H1 (cell line): ENCODE measurements around the gene ASL. TPM values are rescaled to one million over a fixed set of nuclear protein-coding genes. Genes with fewer than 3 reads are reported as not detected.

ENCODE experiments used
- CTCF ChIA-PET: fragments of 300-600 bp; sonication (Branson Sonifier 250); formaldehyde crosslinking; loops from one replicate; lab custom pipeline; 2021; ENCODE audit not compliant: partially characterized antibody; lab: Charles Lee
- POLR2A ChIA-PET: fragments of 300-600 bp; sonication (Branson Sonifier 250); formaldehyde crosslinking; loops from one replicate; lab custom pipeline; 2021; ENCODE audit warnings: inconsistent platforms; ENCODE audit not compliant: partially characterized antibody; lab: Charles Lee
- DNase-seq, 2 experiments: peaks; one replicate each; pipeline versions ENCODE4 v3.0.0 to v3.0.0-alpha.2; 2010 to 2022; ENCODE audit warnings: low spot score in 2 of 2, low read depth in 1 of 2, mixed read lengths in 1 of 2
- FAIRE-seq: peaks from 2 replicates; lab custom pipeline; 2011; peaks lifted over from hg19 to GRCh38; lab: Jason Lieb, UNC
- H2AFZ ChIP-seq: 2 replicates; pipeline ENCODE4 v1.8.1; 2012; ENCODE audit warnings: low read length, inconsistent platforms
- H2AK5ac ChIP-seq: 2 replicates; pipeline ENCODE4 v1.6.1; 2013; ENCODE audit warnings: low read depth, low read length
- H2BK120ac ChIP-seq: replicated peaks from 2 replicates; pipeline ENCODE3; 2013; ENCODE audit warnings: low read depth, low read length, inconsistent platforms
- H2BK12ac ChIP-seq: 2 replicates; pipeline ENCODE4 v1.6.1; 2013; ENCODE audit warnings: low read depth, low read length
- H2BK15ac ChIP-seq: 2 replicates; pipeline ENCODE4 v1.6.1; 2013; ENCODE audit warnings: low read length
- H2BK20ac ChIP-seq: 2 replicates; pipeline ENCODE4 v1.6.1; 2013; ENCODE audit warnings: low read length
- H2BK5ac ChIP-seq: 2 replicates; pipeline ENCODE4 v1.6.1; 2013; ENCODE audit warnings: low read depth, low read length
- H3K14ac ChIP-seq: 2 replicates; pipeline ENCODE4 v1.6.1; 2013; ENCODE audit warnings: inconsistent platforms; ENCODE audit not compliant: insufficient read length
- H3K18ac ChIP-seq: 2 replicates; pipeline ENCODE4 v1.6.1; 2013; ENCODE audit warnings: low read length; ENCODE audit errors: extremely low read depth
- H3K23ac ChIP-seq: 2 replicates; pipeline ENCODE4 v1.6.1; 2013; ENCODE audit warnings: inconsistent platforms; ENCODE audit not compliant: insufficient read length
- H3K23me2 ChIP-seq: 2 replicates; pipeline ENCODE4 v1.6.1; 2013; ENCODE audit warnings: low read depth, low read length
- H3K27ac ChIP-seq: 2 replicates; pipeline ENCODE4 v1.6.1; 2011; ENCODE audit warnings: low read depth, low read length, inconsistent platforms
- H3K27me3 ChIP-seq, 4 experiments: replicated peaks in 1 of 4; 1 replicate in 1 of 4; 2 replicates in 3 of 4; pipeline versions ENCODE4 v1.6.1 to v1.8.1; 2011 to 2013; ENCODE audit warnings: low read length in 3 of 4, mild to moderate bottlenecking in 3 of 4, inconsistent platforms in 2 of 4, mixed read lengths in 2 of 4, moderate library complexity in 1 of 4; ENCODE audit not compliant: control insufficient read depth in 3 of 4, insufficient read depth in 3 of 4; ENCODE audit errors: extremely low read depth in 1 of 4
- H3K36me3 ChIP-seq, 4 experiments: 2 replicates each; pipeline versions ENCODE4 v1.6.1 to v1.8.1; 2011 to 2013; ENCODE audit warnings: mild to moderate bottlenecking in 4 of 4, low read length in 3 of 4, moderate library complexity in 2 of 4, control low read depth in 1 of 4, inconsistent platforms in 1 of 4; ENCODE audit not compliant: insufficient read depth in 4 of 4, control insufficient read depth in 2 of 4
- H3K4ac ChIP-seq: replicated peaks from 2 replicates; pipeline ENCODE3; 2013; ENCODE audit warnings: low read length, low read depth, mixed read lengths, inconsistent platforms; ENCODE audit not compliant: insufficient read length
- H3K4me1 ChIP-seq, 4 experiments: replicated peaks in 1 of 4; 1 replicate in 1 of 4; 2 replicates in 3 of 4; pipeline versions ENCODE4 v1.6.1 to v1.8.1; 2011 to 2013; ENCODE audit warnings: low read length in 3 of 4, inconsistent platforms in 2 of 4, mixed read lengths in 1 of 4; ENCODE audit not compliant: insufficient read depth in 4 of 4, control insufficient read depth in 3 of 4
- H3K4me2 ChIP-seq, 2 experiments: 2 replicates each; pipeline versions ENCODE4 v1.6.1 to v1.8.1; 2011 to 2013; ENCODE audit warnings: low read depth in 2 of 2, low read length in 2 of 2, control low read depth in 1 of 2, inconsistent platforms in 1 of 2, mild to moderate bottlenecking in 1 of 2; ENCODE audit not compliant: insufficient read depth in 1 of 2
- H3K4me3 ChIP-seq, 4 experiments: fragments of 200-600, 300-600 bp in 1 of 4; sonication (generic), shearing (Covaris generic), sonication (Bioruptor Twin) in 1 of 4; 2 replicates each; pipeline versions ENCODE4 v1.5.1 to v1.8.1; 2011 to 2016; ENCODE audit warnings: low read length in 4 of 4, low read depth in 3 of 4, control low read depth in 2 of 4, inconsistent platforms in 2 of 4, mild to moderate bottlenecking in 2 of 4, mixed read lengths in 1 of 4, moderate library complexity in 1 of 4; ENCODE audit not compliant: insufficient read depth in 2 of 4; ENCODE audit errors: extremely low read depth in 1 of 4
- H3K56ac ChIP-seq: replicated peaks from 2 replicates; pipeline ENCODE3; 2013; ENCODE audit warnings: low read depth, mild to moderate bottlenecking, mixed read lengths, low read length, inconsistent platforms; ENCODE audit not compliant: insufficient read length
- H3K79me1 ChIP-seq: 2 replicates; pipeline ENCODE4 v1.6.1; 2013; ENCODE audit warnings: low read depth, low read length, control low read depth
- H3K79me2 ChIP-seq, 2 experiments: 2 replicates each; pipeline versions ENCODE4 v1.6.1 to v1.8.1; 2012 to 2013; ENCODE audit warnings: low read length in 2 of 2, mild to moderate bottlenecking in 2 of 2, inconsistent platforms in 1 of 2; ENCODE audit not compliant: insufficient read depth in 2 of 2, control insufficient read depth in 1 of 2
- H3K9ac ChIP-seq, 4 experiments: replicated peaks in 1 of 4; 1 replicate in 1 of 4; 2 replicates in 3 of 4; pipeline versions ENCODE4 v1.6.1 to v1.8.1; 2011 to 2013; ENCODE audit warnings: low read depth in 3 of 4, low read length in 3 of 4, control low read depth in 2 of 4, mild to moderate bottlenecking in 2 of 4, moderate library complexity in 2 of 4, inconsistent platforms in 1 of 4; ENCODE audit errors: extremely low read depth in 1 of 4
- H3K9me3 ChIP-seq, 2 experiments: 2 replicates each; pipeline versions ENCODE4 v1.6.1 to v1.8.1; 2012 to 2013; ENCODE audit warnings: mild to moderate bottlenecking in 2 of 2, moderate library complexity in 2 of 2, control low read depth in 1 of 2, inconsistent platforms in 1 of 2, low read depth in 1 of 2, low read length in 1 of 2, mixed read lengths in 1 of 2; ENCODE audit not compliant: insufficient read depth in 2 of 2
- H4K20me1 ChIP-seq, 2 experiments: replicated peaks in 1 of 2; 2 replicates each; pipeline versions ENCODE3 to v1.8.1; 2011 to 2013; ENCODE audit warnings: inconsistent platforms in 2 of 2, low read length in 2 of 2, mild to moderate bottlenecking in 1 of 2; ENCODE audit not compliant: insufficient read depth in 2 of 2, control insufficient read depth in 1 of 2
- H4K5ac ChIP-seq: 2 replicates; pipeline ENCODE4 v1.6.1; 2013; ENCODE audit warnings: low read length, low read depth, mixed read lengths, inconsistent platforms; ENCODE audit not compliant: insufficient read length
- H4K8ac ChIP-seq: 2 replicates; pipeline ENCODE4 v1.8.0; 2013; ENCODE audit warnings: mild to moderate bottlenecking, moderate library complexity, low read length, inconsistent platforms; ENCODE audit not compliant: insufficient read depth; ENCODE audit errors: extremely low read depth
- H4K91ac ChIP-seq: replicated peaks from 2 replicates; pipeline ENCODE3; 2013; ENCODE audit warnings: low read length, mixed read lengths, inconsistent platforms; ENCODE audit not compliant: insufficient read length
- SP4 ChIP-seq: IDR thresholded peaks from 2 replicates; pipeline ENCODE4 v1.6.1; 2012; ENCODE audit warnings: low read length, inconsistent platforms
- TAF7 ChIP-seq: optimal IDR thresholded peaks from 2 replicates; pipeline ENCODE3; 2011; ENCODE audit warnings: low read depth, mild to moderate bottlenecking, inconsistent platforms, low read length, moderate library complexity, borderline replicate concordance
- TEAD4 ChIP-seq: IDR thresholded peaks from 2 replicates; pipeline ENCODE4 v1.6.1; 2012; ENCODE audit warnings: low read depth, low read length, inconsistent platforms, mixed read lengths
- YY1 ChIP-seq: IDR thresholded peaks from 2 replicates; pipeline ENCODE4 v1.6.1; 2011; ENCODE audit warnings: low read depth, mild to moderate bottlenecking, low read length
- WGBS, 2 experiments: shearing (Covaris generic) in 1 of 2; methylation state at CpG; one replicate each; pipeline versions ENCODE4 v1.1.6 to v1.1.7; 2013 to 2015; ENCODE audit warnings: low lambda C conversion rate in 2 of 2, mixed read lengths in 2 of 2, inconsistent platforms in 1 of 2, low coverage in 1 of 2, missing lambda C conversion rate in 1 of 2; ENCODE audit not compliant: insufficient replicate concordance in 2 of 2, insufficient coverage in 1 of 2, insufficient read length in 1 of 2; ENCODE audit errors: extremely low coverage in 1 of 2, missing lambda C conversion rate in 1 of 2; 5-methylcytosine and 5-hydroxymethylcytosine counted together
- polyA plus RNA-seq, 7 experiments: library from polyadenylated mRNA; depleted of rRNA in 3 of 7; stranded (reverse) in 5 of 7; unstranded in 2 of 7; fragments of >200 nt in 5 of 7; fragments of 200-250 nt in 2 of 7; gene quantifications; 1 replicate in 5 of 7; 2 replicates in 1 of 7; 4 replicates in 1 of 7; pipeline versions ENCODE4 v1.2.1 to v1.2.3, GENCODE V29; 2011 to 2013; ENCODE audit warnings: missing spikeins in 2 of 7, mixed read lengths in 2 of 7
- total RNA-seq: library from RNA; stranded (reverse); fragmentation: NEBNext Ultra II Directional; extraction: Animal tissue kit (Norgen Biotek cat#: 25700); gene quantifications from 2 replicates; pipeline ENCODE4 v1.2.1, GENCODE V29; 2021

ASL gene
- total and polyA plus RNA-seq, 2 of the 8 experiments (the other 6 are each of a cell fraction or from before 2014, with no cell fraction given) = 23.3 to 35.3 TPM

- Histone ChIP-seq H3K23me2 (peaks cover 3% of the 10 kb centered on the region; the same call in 1 of the 2 replicates), H2BK20ac (no peak overlapping the region), H3K56ac (no peak overlapping the region), H4K91ac (no peak overlapping the region), H2AFZ (no peak overlapping the region), H3K23ac (no peak overlapping the region), H2BK5ac (no peak overlapping the region), H4K20me1 (no peaks in the 10 kb centered on the region), H3K4me2 (no peak overlapping the region), H3K9me3 (no peaks in the 10 kb centered on the region), H4K5ac (no peak overlapping the region), H4K8ac (no peak overlapping the region), H2AK5ac (no peak overlapping the region), H3K4me1 (peaks cover 0 to 6% (median under 1%) of the 10 kb centered on the region in 4 experiments; a peak in 2 of 7 replicates), H2BK15ac (no peak overlapping the region), H3K79me1 (peaks cover 4% of the 10 kb centered on the region; the same call in 1 of the 2 replicates), H3K27me3 (no peaks in the 10 kb centered on the region), H3K18ac (no peak overlapping the region), H3K27ac (no peak overlapping the region), H3K4ac (no peak overlapping the region), H3K36me3 (no peaks in the 10 kb centered on the region), H3K9ac (no peak overlapping the region), H2BK12ac (no peak overlapping the region), H3K79me2 (peaks cover 17 to 73% of the 10 kb centered on the region in 2 experiments), H3K4me3 (no peak overlapping the region), H2BK120ac (no peak overlapping the region), H3K14ac (no peak overlapping the region)
- FAIRE-seq = no peak
- 94% methylated on average over 3 of the region's 3 CpGs; no CpG with 5 or more reads in 1 of the 2 experiments for WGBS, 2 experiments
- CTCF ChIA-PET = interaction anchor here (0.7 kb wide), 1 partner anchor 35 kb away, joined by 4 read pairs; no protein-coding TSS in a partner anchor
- POLR2A ChIA-PET = interaction anchor here (1.0 kb wide), 1 partner anchor 9 kb away, joined by 3 read pairs; no protein-coding TSS in a partner anchor
- DNase-seq = no peak
- TF ChIP-seq TEAD4 (no peak), SP4 (no peak), TAF7 (no peak), YY1 (no peak)
Observed at GRCh38 chr7:66118603-66119002, 43.0 kb downstream of the ASL start.
